ENCODE measurements around the gene PNPO. TPM values are rescaled to one million over a fixed set of nuclear protein-coding genes. Genes with fewer than 3 reads are reported as not detected.

Gene PNPO
- total and polyA plus RNA-seq, 2 of the 8 experiments (the other 6 are each of a cell fraction or from before 2014, with no cell fraction given), result 7.0 to 8.1 TPM

DNA sequence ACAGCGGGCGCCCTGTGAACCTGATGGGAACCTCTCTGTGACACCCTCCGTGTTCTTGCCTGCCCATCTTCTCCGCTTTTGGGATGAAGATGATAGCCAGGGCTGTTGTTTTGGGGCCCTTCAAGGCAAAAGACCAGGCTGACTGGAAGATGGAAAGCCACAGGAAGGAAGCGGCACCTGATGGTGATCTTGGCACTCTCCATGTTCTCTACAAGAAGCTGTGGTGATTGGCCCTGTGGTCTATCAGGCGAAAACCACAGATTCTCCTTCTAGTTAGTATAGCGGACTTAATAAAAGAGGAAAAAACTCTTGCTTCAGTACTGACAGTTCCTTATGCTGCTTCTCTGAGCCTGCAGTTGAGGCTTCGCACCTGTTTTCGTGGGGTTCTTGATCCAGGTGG, 40.1 kb downstream of the PNPO start:
- TF ChIP-seq CREB1 (IDR thresholded peaks at IDR 0.05) (no peak), SIX5 (IDR thresholded peaks at IDR 0.05; ENCODE audit: low read depth, low read length) (no peak), RBBP5 (IDR thresholded peaks at IDR 0.05; ENCODE audit: borderline replicate concordance, low read depth, low read length) (no peak)
- TF ChIP-seq, protein P1, sequence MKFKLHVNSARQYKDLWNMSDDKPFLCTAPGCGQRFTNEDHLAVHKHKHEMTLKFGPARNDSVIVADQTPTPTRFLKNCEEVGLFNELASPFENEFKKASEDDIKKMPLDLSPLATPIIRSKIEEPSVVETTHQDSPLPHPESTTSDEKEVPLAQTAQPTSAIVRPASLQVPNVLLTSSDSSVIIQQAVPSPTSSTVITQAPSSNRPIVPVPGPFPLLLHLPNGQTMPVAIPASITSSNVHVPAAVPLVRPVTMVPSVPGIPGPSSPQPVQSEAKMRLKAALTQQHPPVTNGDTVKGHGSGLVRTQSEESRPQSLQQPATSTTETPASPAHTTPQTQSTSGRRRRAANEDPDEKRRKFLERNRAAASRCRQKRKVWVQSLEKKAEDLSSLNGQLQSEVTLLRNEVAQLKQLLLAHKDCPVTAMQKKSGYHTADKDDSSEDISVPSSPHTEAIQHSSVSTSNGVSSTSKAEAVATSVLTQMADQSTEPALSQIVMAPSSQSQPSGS (IDR thresholded peaks at IDR 0.05; ENCODE audit: low read length), result no peak
- Histone ChIP-seq H3K4me3 (ENCODE audit: extremely low read depth in 1 of 4, insufficient read depth in 2 of 4, low read depth in 3 of 4, low read length in 4 of 4) (no peak overlapping the region), H4K20me1 (replicated peaks in 1 of 2; ENCODE audit: control insufficient read depth in 1 of 2, insufficient read depth in 2 of 2, low read length in 2 of 2) (no peaks in the 10 kb centered on the region), H3K4me1 (replicated peaks in 1 of 4; ENCODE audit: control insufficient read depth in 3 of 4, insufficient read depth in 4 of 4, low read length in 3 of 4) (peaks cover 0 to under 1% (median 0%) of the 10 kb centered on the region in 4 experiments; a peak in 2 of 7 replicates), H3K23ac (ENCODE audit: insufficient read length) (no peak overlapping the region), H3K23me2 (ENCODE audit: low read depth, low read length) (no peaks in the 10 kb centered on the region), H3K27ac (ENCODE audit: low read depth, low read length) (no peak overlapping the region), H2AFZ (ENCODE audit: low read length) (no peak overlapping the region), H3K4ac (replicated peaks; ENCODE audit: insufficient read length, low read depth, low read length) (no peak overlapping the region), H3K14ac (ENCODE audit: insufficient read length) (no peak overlapping the region), H3K27me3 (replicated peaks in 1 of 4; ENCODE audit: control insufficient read depth in 3 of 4, extremely low read depth in 1 of 4, insufficient read depth in 3 of 4, low read length in 3 of 4) (no peaks in the 10 kb centered on the region), H3K4me2 (ENCODE audit: insufficient read depth in 1 of 2, low read depth in 2 of 2, low read length in 2 of 2) (no peak overlapping the region), H3K18ac (ENCODE audit: extremely low read depth, low read length) (no peak overlapping the region), H3K79me1 (ENCODE audit: low read depth, low read length) (peaks cover 3% of the 10 kb centered on the region; the same call in 1 of the 2 replicates), H2BK12ac (ENCODE audit: low read depth, low read length) (no peak overlapping the region), H2BK5ac (ENCODE audit: low read depth, low read length) (no peak overlapping the region), H4K5ac (ENCODE audit: insufficient read length, low read depth, low read length) (no peak overlapping the region), H3K36me3 (ENCODE audit: control insufficient read depth in 2 of 4, insufficient read depth in 4 of 4, low read length in 3 of 4) (peaks cover 19 to 67% (median 45%) of the 10 kb centered on the region in 4 experiments; a peak in 7 of 8 replicates), H2BK120ac (replicated peaks; ENCODE audit: low read depth, low read length) (no peak overlapping the region), H4K8ac (ENCODE audit: extremely low read depth, insufficient read depth, low read length) (no peak overlapping the region), H3K79me2 (ENCODE audit: control insufficient read depth in 1 of 2, insufficient read depth in 2 of 2, low read length in 2 of 2) (no peaks in the 10 kb centered on the region), H3K56ac (replicated peaks; ENCODE audit: insufficient read length, low read depth, low read length) (no peak overlapping the region), H2AK5ac (ENCODE audit: low read depth, low read length) (no peak overlapping the region), H3K9me3 (ENCODE audit: insufficient read depth in 2 of 2, low read depth in 1 of 2, low read length in 1 of 2) (no peaks in the 10 kb centered on the region), H2BK20ac (ENCODE audit: low read length) (no peak overlapping the region), H4K91ac (replicated peaks; ENCODE audit: insufficient read length, low read length) (no peak overlapping the region), H2BK15ac (ENCODE audit: low read length) (no peak overlapping the region), H3K9ac (replicated peaks in 1 of 4; ENCODE audit: extremely low read depth in 1 of 4, low read depth in 3 of 4, low read length in 3 of 4) (no peak overlapping the region)
- FAIRE-seq, result no peak
- 95% methylated on average over 9 of the region's 9 CpGs; no CpG with 5 or more reads in 1 of the 2 experiments for WGBS, 2 experiments (ENCODE audit: extremely low coverage in 1 of 2, insufficient coverage in 1 of 2, insufficient read length in 1 of 2, insufficient replicate concordance in 2 of 2, low coverage in 1 of 2, low lambda C conversion rate in 2 of 2, missing lambda C conversion rate in 1 of 2)
- DNase-seq (ENCODE audit: low read depth in 1 of 2, low spot score in 2 of 2), result no peak
- ChIA-PET POLR2A (ENCODE audit: partially characterized antibody) (interaction anchor here (0.7 to 3.6 kb wide), 4 partner anchors 11 to 77 kb away, joined by 3 to 17 read pairs (median 6); partner anchors contain the start of gene CDK5RAP3), CTCF (ENCODE audit: partially characterized antibody) (interaction anchor here (0.6 to 40.5 kb wide), 10 partner anchors 8 to 138 kb away, joined by 3 to 1010 read pairs (median 7); partner anchors contain the start of genes CDK5RAP3, PNPO and PRR15L)

All from H1 (cell line).